OCI-LY7 (cell line): ENCODE measurements around the gene LONP1.

Source experiments
- EZH2phosphoT487 ChIP-seq: fragments of 200-600 bp; sonication (generic); IDR thresholded peaks from 2 replicates; pipeline ENCODE4 v1.6.1; 2018; ENCODE audit warnings: low read depth, borderline replicate concordance, mild to moderate bottlenecking, mixed run types, antibody characterized with exemption, low read length, moderate library complexity, mixed read lengths
- TF ChIP-seq, protein P1 (sequence below): fragments of 200-600 bp; sonication (generic); conservative IDR thresholded peaks from 2 replicates; pipeline ENCODE4 v1.5.1; 2014; ENCODE audit warnings: mild to moderate bottlenecking, antibody characterized with exemption, low read length, moderate library complexity, mixed read lengths

DNA sequence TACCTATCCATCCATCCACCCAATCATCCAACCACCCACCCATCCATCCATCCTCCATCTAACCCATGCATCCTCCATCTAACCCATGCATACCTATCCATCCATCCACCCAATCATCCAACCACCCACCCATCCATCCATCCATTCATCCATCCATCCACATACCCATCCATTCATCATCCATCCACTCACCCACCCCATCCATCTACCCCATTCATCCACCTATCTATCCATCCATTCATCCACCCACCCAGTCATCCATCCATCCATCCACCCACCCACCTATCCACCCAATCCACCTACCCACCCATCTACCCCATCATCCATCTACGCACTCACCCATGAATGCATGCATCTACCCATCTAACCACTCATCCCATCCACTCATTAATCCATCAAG is 46.2 kb downstream of the LONP1 start:
- TF ChIP-seq, protein P1, sequence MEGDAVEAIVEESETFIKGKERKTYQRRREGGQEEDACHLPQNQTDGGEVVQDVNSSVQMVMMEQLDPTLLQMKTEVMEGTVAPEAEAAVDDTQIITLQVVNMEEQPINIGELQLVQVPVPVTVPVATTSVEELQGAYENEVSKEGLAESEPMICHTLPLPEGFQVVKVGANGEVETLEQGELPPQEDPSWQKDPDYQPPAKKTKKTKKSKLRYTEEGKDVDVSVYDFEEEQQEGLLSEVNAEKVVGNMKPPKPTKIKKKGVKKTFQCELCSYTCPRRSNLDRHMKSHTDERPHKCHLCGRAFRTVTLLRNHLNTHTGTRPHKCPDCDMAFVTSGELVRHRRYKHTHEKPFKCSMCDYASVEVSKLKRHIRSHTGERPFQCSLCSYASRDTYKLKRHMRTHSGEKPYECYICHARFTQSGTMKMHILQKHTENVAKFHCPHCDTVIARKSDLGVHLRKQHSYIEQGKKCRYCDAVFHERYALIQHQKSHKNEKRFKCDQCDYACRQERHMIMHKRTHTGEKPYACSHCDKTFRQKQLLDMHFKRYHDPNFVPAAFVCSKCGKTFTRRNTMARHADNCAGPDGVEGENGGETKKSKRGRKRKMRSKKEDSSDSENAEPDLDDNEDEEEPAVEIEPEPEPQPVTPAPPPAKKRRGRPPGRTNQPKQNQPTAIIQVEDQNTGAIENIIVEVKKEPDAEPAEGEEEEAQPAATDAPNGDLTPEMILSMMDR, result no peak
- no peak for TF ChIP-seq EZH2phosphoT487
